Activated CD4-positive, alpha-beta T cell treated with anti-CD3 and anti-CD28 coated beads for 36 hours (primary cell): Measurements from ENCODE around the gene MYO9A. TPM values are rescaled to one million over a fixed set of nuclear protein-coding genes. Genes with fewer than 3 reads are reported as not detected.

Experiments
- ATAC-seq: fragments of 200-7000 bp; cut with Tn5 transposase; one replicate; pipeline ENCODE4 v1.10.0; 2021; ENCODE audit warnings: mild to moderate bottlenecking, moderate library complexity
- CTCF ChIA-PET: fragments of 350-600 bp; sonication (Branson Sonifier 250); formaldehyde crosslinking; loops from one replicate; lab custom pipeline; 2021; ENCODE audit warnings: antibody characterized with exemption; lab: Charles Lee
- POLR2A ChIA-PET: fragments of 350-600 bp; sonication (Branson Sonifier 250); formaldehyde crosslinking; loops from one replicate; lab custom pipeline; 2021; ENCODE audit warnings: antibody characterized with exemption, inconsistent platforms; lab: Charles Lee
- DNase-seq: peaks from one replicate; pipeline ENCODE4 v3.0.0-alpha.2; 2020
- H3K27ac Mint-ChIP-seq: one replicate; pipeline ENCODE4 v1.8.0; 2021; ENCODE audit warnings: mixed read lengths
- H3K27me3 Mint-ChIP-seq: one replicate; pipeline ENCODE4 v1.8.0; 2021; ENCODE audit warnings: mixed read lengths
- H3K36me3 Mint-ChIP-seq: one replicate; pipeline ENCODE4 v1.8.0; 2021; ENCODE audit warnings: low read depth, mixed read lengths
- H3K4me1 Mint-ChIP-seq: one replicate; pipeline ENCODE4 v1.8.0; 2021; ENCODE audit warnings: mixed read lengths
- H3K4me3 Mint-ChIP-seq: one replicate; pipeline ENCODE4 v1.8.0; 2021; ENCODE audit warnings: mild to moderate bottlenecking, moderate library complexity, mixed read lengths
- H3K9me3 Mint-ChIP-seq: one replicate; pipeline ENCODE4 v1.8.0; 2021; ENCODE audit warnings: low read depth, mixed read lengths
- intact Hi-C, 2 experiments: fragments of 100-400 bp; cut with DNase I in 1 of 2; cut with micrococcal nuclease in 1 of 2; formaldehyde crosslinking; loops; one replicate each; pipeline versions ENCODE4 v1.14.2 to v1.15.1; 2022 to 2024; cut with DNase I, micrococcal nuclease
- total RNA-seq, 2 experiments: library from RNA; stranded (reverse); gene quantifications; one replicate each; pipeline ENCODE4 v1.2.3, GENCODE V29; 2021

Gene MYO9A
- total RNA-seq, 2 experiments from 2014 or later, result 19.0 to 20.3 TPM

DNA sequence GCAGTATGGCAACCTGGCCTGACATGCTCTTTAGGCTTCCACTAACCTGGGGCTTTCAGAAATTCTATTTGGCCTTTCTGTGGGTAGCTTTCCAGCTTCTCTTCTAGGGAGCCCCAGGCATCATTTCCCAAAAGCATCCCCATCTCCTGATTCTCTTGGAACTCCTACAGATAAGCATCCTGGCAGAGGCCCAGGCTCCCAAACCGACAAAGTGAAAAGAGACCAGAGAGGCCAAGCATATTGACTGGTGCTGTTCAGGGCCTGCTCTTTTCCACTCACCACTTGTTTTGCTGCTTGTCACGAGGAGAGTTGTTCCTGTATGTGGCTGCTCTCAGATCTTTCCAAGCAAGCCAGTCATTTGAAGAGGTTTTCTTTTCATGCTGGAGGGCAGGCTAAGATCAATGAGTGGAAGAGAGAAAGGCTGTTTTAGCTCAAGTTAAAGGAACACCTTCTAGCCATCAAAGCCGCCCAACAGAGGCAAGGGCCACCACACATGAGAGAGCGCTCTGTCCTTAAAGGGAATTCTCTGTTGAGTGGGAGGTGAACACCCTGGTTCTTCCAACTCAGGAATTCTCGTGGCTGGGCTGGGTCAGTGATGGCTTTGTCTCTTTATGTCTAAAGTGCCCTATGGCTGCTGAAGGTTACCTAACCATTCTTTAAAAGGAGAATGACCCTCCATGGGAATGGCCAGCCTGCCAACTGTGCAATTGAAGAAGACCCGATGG lies 338.7 kb downstream of the MYO9A start:
- DNase-seq, result no peak
- H3K27me3 Mint-ChIP-seq, result peaks cover 6% of the 10 kb centered on the region
- intact Hi-C loops, result no loop called here
- no peaks in the 10 kb centered on the region for H3K9me3 Mint-ChIP-seq
- POLR2A ChIA-PET, result no interaction called here
- ATAC-seq, result no peak
- H3K4me1 Mint-ChIP-seq, result peaks cover 12% of the 10 kb centered on the region
- no peak overlapping the region for H3K27ac Mint-ChIP-seq
- no peak overlapping the region for H3K4me3 Mint-ChIP-seq
- CTCF ChIA-PET, result interaction anchor here (0.7 to 2.0 kb wide), 6 partner anchors 13 to 1741 kb away, joined by 3 to 5 read pairs (median 4); no protein-coding TSS in a partner anchor
- H3K36me3 Mint-ChIP-seq, result no peaks in the 10 kb centered on the region

GRCh38 chr15:71777216-71777943 lies 340.6 kb downstream of the MYO9A start:
- DNase-seq, result no peak
- peaks cover 12% of the 10 kb centered on the region for H3K4me1 Mint-ChIP-seq
- intact Hi-C loops, result no loop called here
- POLR2A ChIA-PET, result no interaction called here
- H3K9me3 Mint-ChIP-seq, result no peaks in the 10 kb centered on the region
- H3K4me3 Mint-ChIP-seq, result no peak overlapping the region
- CTCF ChIA-PET, result interaction anchor here (0.8 to 1.8 kb wide), 2 partner anchors 15 to 379 kb away, joined by 3 to 4 read pairs; no protein-coding TSS in a partner anchor
- no peaks in the 10 kb centered on the region for H3K36me3 Mint-ChIP-seq
- H3K27me3 Mint-ChIP-seq, result peaks cover 2% of the 10 kb centered on the region
- H3K27ac Mint-ChIP-seq, result no peak overlapping the region
- no peak for ATAC-seq

DNA sequence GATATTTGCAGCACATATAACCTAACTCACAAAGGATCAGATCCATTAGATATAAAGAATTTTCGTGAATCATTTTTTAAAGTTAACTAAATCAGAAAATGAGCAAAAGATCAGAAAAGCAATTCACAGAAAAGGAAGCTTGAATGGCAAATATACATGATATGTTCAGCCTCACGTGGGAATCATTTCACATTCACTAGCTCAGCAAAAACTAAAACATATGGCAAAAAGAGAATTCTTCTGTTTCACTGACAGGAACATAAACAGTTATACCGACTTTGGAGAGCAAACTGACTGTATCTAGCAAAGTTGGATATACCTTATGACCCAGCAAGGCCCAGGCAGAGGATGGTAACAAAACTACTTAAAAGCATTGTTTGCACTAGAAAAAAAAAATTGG lies 341.6 kb downstream of the MYO9A start:
- Mint-ChIP-seq H3K27me3 (peaks cover 2% of the 10 kb centered on the region), H3K4me1 (peaks cover 10% of the 10 kb centered on the region), H3K36me3 (no peaks in the 10 kb centered on the region), H3K4me3 (no peak overlapping the region), H3K9me3 (no peaks in the 10 kb centered on the region), H3K27ac (no peak overlapping the region)
- intact Hi-C loops, result no loop called here
- CTCF ChIA-PET, result no interaction called here
- no peak for ATAC-seq
- POLR2A ChIA-PET, result no interaction called here
- DNase-seq, result no peak

- Mint-ChIP-seq H3K36me3 (no peaks in the 10 kb centered on the region), H3K27me3 (no peaks in the 10 kb centered on the region), H3K4me1 (peaks cover 6% of the 10 kb centered on the region), H3K9me3 (no peaks in the 10 kb centered on the region), H3K27ac (no peak overlapping the region), H3K4me3 (no peak overlapping the region)
- intact Hi-C loops, result no loop called here
- POLR2A ChIA-PET, result no interaction called here
- DNase-seq, result no peak
- CTCF ChIA-PET, result no interaction called here
- ATAC-seq, result no peak
Measured at GRCh38 chr15:71775856-71776255, 342.1 kb downstream of the MYO9A start.

GRCh38 chr15:71773206-71773859 lies 344.6 kb downstream of the MYO9A start:
- no peaks in the 10 kb centered on the region for H3K27me3 Mint-ChIP-seq
- intact Hi-C loops, result no loop called here
- DNase-seq (no peak), ATAC-seq (no peak)
- H3K9me3 Mint-ChIP-seq, result no peaks in the 10 kb centered on the region
- H3K4me1 Mint-ChIP-seq, result no peaks in the 10 kb centered on the region
- ChIA-PET POLR2A (interaction anchor here (0.6 kb wide), 1 partner anchor 9 kb away, joined by 4 read pairs; no protein-coding TSS in a partner anchor), CTCF (interaction anchor here (0.7 to 2.2 kb wide), 6 partner anchors 10 to 341 kb away, joined by 3 to 9 read pairs (median 5); no protein-coding TSS in a partner anchor)
- H3K36me3 Mint-ChIP-seq, result no peaks in the 10 kb centered on the region
- no peak overlapping the region for H3K27ac Mint-ChIP-seq
- no peak overlapping the region for H3K4me3 Mint-ChIP-seq

Other genes with a start within 250 kb of the MYO9A start
- 1 to 10 TPM; 3.0 to 3.4 TPM for gene SENP8, start 253 bp upstream of the MYO9A start, total RNA-seq
- gene GRAMD2A, start 79.6 kb upstream of the MYO9A start, total RNA-seq, result under 1 TPM in 1 of 2 experiments, not detected in 1; 0.11 TPM
- 1,000 to 10,000 TPM; 2,479 to 3,112 TPM for gene PKM, start 113.0 kb upstream of the MYO9A start, total RNA-seq
- gene PARP6, start 154.4 kb upstream of the MYO9A start, total RNA-seq, result 10 to 100 TPM; 41.4 to 58.2 TPM
- gene CELF6, start 202.0 kb upstream of the MYO9A start, total RNA-seq, result under 1 TPM; 0.37 to 0.40 TPM